GM19395 (cell line): ENCODE results near the gene NEDD4L.

Experiments
- ATAC-seq: cut with Tn5 transposase; IDR thresholded peaks from one replicate; pipeline ENCODE4 v1.9.1; 2021; ENCODE audit warnings: mild to moderate bottlenecking, moderate library complexity; ENCODE audit not compliant: unreplicated experiment

Gene NEDD4L

DNA sequence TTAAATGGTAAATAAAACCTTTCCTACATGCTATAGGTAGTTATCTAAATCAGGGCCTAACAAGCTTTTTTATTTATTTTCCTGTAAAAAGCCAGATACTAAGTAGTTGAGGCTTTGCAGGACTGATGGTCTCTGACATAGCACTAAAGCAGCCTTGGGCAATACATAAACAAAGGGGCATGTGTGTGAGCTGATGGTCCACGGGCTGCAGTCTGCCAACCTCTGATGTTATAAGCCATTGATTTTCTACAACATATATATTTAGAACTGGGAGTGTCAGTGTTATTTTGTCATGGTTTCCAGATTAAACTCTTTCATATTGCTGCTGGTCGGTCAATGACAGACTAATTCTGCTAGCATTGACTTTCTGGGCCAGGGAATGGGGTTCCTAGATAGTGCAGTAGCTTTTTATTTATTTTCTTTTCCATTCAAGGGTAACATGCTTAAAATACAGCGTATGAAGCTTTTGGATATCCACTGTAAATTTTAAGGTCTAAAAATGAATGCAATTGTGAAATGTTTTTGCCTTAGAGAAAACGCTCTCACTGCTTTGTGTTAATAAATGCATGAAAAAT, 134.0 kb downstream of the NEDD4L start:
- ATAC-seq, result no peak

DNA sequence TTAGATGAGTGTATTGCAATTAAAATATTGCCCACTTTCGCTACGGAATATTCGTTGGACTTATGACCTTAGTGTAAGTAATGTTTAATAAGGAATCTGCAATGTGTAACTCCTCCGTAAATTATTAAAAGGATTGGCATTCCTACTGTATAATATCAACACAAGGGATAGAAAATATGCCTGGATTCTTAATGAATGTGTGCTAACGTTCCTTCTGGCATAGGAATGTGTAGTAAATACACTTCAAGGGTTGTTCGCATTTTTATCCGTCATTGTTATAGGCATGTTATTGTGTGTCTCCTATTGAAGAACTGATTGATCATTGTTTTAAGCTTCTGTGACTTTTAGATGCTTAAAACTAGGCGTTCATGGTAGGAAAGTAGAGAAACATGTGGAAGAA, 134.5 kb downstream of the NEDD4L start:
- no peak for ATAC-seq

GRCh38 chr18:58180172-58180571, 136.1 kb downstream of the NEDD4L start:
- ATAC-seq, result no peak

DNA sequence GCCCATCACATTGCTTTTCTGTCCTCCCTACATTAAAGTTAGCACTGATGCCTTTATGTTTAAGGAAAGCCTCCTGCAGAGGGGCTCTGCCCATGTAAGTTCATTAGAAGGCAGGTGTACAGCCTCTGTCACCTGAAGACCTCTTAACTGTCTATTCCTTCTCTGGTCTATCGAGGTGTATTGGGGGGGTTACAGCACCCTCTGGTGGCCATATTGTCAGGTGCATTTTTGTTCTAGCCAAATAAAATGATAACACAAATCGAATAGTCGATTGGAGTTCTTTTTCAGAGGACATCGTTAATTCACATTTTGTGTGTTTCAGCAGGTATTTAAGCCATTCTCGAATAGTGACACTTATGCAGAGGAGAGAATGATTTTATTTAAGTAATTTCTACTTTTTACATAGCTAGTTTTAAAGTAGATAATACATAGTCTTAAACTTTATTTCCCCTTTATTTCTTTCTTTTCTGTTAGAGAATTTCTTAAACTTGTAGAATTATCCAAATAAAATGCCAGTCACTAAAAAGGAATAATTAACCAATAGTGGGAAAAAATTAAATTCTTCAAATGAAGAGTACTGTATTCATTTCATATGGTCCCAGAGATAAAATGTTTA, 136.8 kb downstream of the NEDD4L start:
- ATAC-seq, result no peak

DNA sequence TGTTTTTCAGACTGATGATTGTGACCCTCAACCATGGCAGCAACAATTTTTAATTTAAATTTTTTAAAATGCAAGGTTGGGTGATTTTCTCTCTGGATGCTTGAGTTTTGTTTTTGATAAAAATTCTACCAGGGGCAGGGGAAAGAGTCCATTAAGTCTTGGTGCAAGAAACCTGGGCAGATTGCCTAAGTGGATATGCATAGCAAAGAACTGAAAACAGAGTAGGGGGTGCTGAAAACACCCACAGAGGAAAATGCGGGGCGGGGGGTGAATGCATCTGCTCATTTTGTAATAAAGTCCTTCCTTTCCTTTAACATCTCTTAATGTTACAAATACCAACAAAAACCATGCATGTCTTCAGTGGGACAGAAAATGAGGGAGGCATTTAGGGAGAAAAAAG, 138.0 kb downstream of the NEDD4L start:
- no peak for ATAC-seq

DNA sequence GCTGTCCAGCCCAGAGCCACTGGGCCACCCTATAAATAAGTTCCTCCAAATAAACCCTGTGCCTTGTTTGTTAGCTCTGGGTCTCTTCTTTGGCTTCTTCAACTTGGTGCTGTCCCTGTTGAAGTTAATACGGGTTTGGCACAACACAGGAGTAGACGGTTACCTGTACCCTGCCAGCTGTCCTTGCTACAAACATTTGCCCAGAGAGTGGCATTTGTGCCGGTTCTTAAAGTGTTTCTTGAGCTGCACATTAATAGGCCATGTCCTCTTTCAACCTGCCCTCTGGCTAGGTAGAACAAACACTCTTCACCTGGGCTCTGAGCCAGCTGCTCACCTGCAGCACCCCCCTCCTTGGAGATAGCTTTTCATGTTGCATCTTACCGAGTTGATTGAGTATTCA, 139.2 kb downstream of the NEDD4L start:
- no peak for ATAC-seq

- no peak for ATAC-seq
Observed at GRCh38 chr18:58186258-58186948, 142.4 kb downstream of the NEDD4L start.

GRCh38 chr18:58187674-58188073, 143.6 kb downstream of the NEDD4L start:
- ATAC-seq, result no peak

- ATAC-seq, result no peak
Observed at GRCh38 chr18:58188996-58189395, 145.0 kb downstream of the NEDD4L start.

DNA sequence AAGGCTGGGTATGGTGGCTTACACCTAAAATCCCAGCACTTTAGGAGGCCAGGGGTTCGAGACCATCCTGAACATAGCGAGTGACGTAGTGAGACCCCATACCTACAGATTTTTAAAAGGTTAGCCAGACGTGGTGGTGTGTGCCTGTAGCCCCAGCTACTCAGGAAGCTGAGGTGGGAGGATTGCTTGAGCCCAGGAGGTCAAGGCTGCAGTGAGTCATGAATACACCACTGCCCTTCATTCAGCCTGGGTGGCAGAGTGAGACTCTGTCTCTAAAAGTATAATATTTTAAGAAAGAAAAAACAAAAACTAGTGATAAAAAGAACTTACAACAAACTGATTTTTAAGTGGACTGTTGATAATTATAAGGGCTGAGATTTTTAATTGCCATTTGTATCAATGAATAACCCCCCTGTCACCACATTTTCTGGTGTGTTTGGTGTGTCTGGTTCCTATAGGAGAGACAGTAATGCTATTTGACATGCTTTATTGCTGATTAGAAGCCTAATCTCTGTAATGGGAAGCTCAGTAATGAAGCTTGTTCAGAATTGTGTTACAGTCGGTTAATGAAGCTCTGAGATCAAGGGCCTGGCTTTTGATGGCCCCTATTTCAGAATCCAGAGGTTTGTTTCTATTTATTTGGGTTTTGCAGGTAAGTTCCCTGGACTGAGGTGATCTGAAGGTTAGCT, 147.0 kb downstream of the NEDD4L start:
- no peak for ATAC-seq

GRCh38 chr18:58191626-58192025, 147.6 kb downstream of the NEDD4L start:
- no peak for ATAC-seq

DNA sequence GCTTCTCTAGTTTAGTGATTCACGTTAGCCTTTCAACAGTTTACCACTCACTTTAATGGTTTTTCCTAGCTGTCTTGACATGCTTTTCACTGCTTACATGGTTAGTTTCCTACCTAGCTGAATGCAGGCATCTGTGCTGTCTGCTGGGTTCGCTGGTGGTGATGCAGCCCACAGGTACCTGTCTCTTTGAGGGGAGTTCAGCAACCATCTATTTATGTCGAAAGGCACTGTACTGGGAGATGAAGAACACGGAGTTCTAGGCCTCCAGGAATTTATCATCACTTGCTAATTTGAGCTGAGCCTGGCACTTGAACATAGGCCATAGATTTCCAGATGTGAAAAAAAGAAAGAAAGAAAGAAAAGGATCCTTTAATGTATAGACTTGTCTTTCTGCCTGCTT, 148.5 kb downstream of the NEDD4L start:
- ATAC-seq, result no peak

GRCh38 chr18:58194028-58194427, 150.0 kb downstream of the NEDD4L start:
- ATAC-seq, result no peak

GRCh38 chr18:58195278-58195765, 151.3 kb downstream of the NEDD4L start:
- no peak for ATAC-seq

DNA sequence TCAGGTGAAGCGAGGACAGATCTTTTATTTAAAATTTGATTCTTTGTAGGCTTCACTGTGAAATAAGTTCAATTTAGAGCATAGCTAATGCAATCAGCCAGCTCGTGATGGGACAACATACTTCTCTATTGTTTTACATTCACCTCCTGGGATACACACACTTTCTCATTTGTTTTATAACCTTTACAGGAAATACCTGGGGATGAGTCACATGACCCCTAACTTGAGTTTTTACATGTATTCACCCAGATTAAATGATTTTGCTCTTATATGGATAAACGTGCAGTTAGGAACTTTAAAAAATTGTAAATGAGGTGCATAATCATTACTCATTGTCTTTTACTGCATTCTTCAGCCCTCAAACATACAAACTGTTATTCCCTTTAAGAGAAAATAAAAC, 152.1 kb downstream of the NEDD4L start:
- no peak for ATAC-seq

DNA sequence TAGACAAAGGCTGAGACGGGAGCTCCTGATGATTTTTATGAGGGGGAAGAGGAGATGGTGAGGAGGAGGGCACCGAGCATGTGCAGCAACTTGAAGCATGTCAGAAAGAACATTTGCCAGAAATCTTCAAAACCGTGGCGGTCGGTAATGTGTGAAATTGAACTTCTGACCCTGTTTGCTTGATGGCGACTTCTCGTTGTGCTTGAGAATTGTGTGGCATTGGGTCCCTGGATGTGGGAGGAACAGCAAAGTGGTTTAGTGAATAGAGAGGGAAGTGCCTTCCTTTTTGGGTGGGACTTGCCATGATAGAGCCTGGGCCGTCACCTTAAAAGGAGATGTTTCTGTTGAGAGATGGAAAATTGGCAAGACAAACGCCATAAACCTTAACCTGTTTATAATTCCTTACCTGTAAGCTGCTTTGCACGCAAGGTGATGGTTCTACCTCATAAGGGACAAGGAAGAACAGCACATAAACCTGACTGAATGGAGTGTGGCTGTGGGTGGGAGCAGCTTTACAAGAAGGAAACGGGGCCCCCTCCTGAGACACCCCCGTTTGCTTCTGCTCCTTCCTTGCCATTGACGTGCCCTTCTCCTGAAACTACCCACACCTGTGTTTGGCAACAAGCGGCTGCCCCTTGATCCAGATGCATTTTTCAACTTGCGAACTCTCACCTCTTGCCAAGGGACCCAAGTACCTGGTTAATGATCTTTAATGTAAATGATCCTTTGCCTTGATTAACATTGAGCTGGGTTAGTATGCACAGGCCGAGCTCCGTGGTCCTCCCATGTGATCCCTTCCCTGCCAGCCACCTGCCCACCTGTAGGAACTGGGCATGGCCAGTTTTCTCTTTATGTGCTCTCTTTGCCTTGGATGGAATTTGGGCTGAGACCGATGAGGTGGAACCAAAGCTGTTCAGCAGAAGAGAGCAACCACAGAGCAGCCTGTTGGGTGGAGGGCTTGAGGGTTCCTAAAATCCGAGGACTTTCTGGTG, 153.2 kb downstream of the NEDD4L start:
- no peak for ATAC-seq

DNA sequence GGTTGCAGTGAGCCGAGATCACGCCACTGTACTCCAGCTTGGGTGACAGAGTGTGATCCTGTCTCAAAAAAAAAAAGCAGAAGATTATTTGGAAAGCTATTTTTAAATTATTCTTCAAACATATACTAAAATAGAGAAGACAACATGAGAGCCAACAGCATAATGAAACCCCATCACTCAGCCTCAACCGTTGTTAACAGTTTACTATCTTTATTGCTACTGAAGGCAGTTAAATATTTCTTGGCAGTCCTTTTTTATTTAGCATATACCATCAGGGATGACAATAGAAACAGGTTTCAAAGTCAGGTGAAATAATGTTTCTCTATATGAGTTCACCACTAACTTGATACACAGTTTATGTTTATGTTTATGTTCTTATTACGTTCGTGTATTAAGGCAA, 157.2 kb downstream of the NEDD4L start:
- ATAC-seq, result no peak

DNA sequence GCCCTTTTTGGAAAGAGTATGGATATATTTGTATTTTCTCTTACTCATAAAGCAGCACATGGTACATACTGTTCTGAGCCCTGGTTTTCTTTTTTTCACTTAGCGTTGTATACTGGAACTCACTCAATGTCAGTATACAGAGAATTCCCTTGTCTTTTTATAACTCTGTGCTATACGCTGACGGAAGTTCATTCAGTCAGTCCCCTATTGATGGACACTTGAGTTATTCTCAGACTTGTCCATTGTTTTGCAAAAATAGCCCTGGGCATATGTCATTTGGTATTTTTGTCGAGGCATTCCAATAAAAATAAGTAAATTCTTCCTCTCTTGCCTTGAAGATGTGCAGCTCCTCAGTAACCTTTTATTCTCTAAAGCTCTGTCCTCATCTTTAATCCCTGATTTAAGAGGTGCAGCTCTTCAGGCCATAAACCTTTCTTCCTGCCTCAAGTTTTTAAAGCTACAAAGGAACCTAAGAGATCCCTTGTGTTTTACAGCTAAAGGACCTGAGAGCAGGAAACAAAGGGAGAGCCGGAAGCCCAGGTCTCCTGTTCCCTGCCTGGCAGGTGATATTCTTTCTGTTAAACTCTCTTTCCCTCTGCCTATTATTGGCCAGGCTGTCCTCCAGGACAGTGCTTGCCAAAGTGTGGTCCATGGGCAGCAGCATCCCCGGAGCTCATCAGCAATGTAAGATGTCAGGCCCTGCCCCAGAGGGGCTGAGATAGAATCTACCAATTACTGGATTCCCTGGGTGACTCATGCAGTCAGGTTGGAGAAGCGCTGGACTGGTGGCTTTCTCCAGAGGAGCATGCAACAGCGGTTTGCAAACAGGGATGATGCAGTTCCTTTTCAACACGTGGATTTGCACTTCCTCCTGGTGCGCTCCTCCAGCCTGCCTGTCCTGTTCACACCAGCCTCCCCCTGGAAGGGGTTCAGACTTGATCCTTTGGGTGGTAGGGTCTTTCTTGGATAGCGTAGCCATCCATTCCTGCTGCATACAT, 158.0 kb downstream of the NEDD4L start:
- no peak for ATAC-seq

GRCh38 chr18:58204776-58205442, 160.9 kb downstream of the NEDD4L start:
- ATAC-seq, result no peak
